ENCODE measurements around the gene PLTP. TPM values are rescaled to one million over a fixed set of nuclear protein-coding genes. Genes with fewer than 3 reads are reported as not detected.

PLTP gene
- total and polyA plus RNA-seq, 2 of the 13 experiments (the other 11 are each of a cell fraction or from before 2014, with no cell fraction given): 16.9 to 28.6 TPM

DNA sequence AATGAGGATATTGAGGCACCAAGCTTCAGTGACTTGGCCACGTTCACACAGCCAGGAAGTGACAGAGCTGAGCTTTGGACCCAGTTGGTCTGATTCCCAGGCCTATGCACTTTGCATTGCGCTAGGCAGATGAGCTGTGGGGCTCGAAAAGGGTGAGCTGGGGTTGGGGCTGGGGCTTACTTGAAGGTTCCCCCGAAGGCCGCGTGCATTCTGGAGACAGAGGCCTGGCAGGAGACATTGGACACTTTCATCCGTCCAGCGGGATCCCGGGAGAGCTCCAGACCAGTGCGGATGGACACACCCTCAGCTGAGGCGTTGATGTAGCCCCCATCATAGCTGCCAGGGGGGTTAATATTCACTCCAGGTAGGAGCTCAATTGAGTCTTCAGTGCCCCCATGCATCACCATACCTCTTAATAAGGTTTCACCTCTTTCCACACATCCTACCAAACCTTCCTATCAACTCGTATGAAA lies 2.6 kb downstream of the PLTP start (continued):
- TF ChIP-seq ZBTB49 (CRISPR knock-in tag; IDR thresholded peaks at IDR 0.05; ENCODE audit: borderline replicate concordance): no peak
- TF ChIP-seq, protein P1, sequence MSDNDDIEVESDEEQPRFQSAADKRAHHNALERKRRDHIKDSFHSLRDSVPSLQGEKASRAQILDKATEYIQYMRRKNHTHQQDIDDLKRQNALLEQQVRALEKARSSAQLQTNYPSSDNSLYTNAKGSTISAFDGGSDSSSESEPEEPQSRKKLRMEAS (IDR thresholded peaks at IDR 0.05): peak; percentile 50
- TF ChIP-seq GABPA (IDR thresholded peaks at IDR 0.05; ENCODE audit: low read depth, low read length): no peak
- peak; percentile 59; the same call in 1 of the 2 replicates for TF ChIP-seq GABPA (CRISPR knock-in tag; IDR thresholded peaks at IDR 0.05; ENCODE audit: low read depth)
- TF ChIP-seq PLRG1 (conservative IDR thresholded peaks at IDR 0.05): no peak
- TF ChIP-seq HDAC1 (CRISPR knock-in tag; IDR thresholded peaks at IDR 0.05): peak; percentile 71
- no peak for TF ChIP-seq TOPORS (CRISPR knock-in tag; IDR thresholded peaks at IDR 0.05)
- no peak for TF ChIP-seq SETDB1 (CRISPR knock-in tag; IDR thresholded peaks at IDR 0.05; ENCODE audit: borderline replicate concordance)
- TF ChIP-seq ZIK1 (CRISPR knock-in tag; IDR thresholded peaks at IDR 0.05; ENCODE audit: borderline replicate concordance, low read depth): no peak
- no peak; the same call in 1 of the 2 replicates for TF ChIP-seq ZNF441 (CRISPR knock-in tag; IDR thresholded peaks at IDR 0.05; ENCODE audit: borderline replicate concordance)
- TF ChIP-seq, protein P2, sequence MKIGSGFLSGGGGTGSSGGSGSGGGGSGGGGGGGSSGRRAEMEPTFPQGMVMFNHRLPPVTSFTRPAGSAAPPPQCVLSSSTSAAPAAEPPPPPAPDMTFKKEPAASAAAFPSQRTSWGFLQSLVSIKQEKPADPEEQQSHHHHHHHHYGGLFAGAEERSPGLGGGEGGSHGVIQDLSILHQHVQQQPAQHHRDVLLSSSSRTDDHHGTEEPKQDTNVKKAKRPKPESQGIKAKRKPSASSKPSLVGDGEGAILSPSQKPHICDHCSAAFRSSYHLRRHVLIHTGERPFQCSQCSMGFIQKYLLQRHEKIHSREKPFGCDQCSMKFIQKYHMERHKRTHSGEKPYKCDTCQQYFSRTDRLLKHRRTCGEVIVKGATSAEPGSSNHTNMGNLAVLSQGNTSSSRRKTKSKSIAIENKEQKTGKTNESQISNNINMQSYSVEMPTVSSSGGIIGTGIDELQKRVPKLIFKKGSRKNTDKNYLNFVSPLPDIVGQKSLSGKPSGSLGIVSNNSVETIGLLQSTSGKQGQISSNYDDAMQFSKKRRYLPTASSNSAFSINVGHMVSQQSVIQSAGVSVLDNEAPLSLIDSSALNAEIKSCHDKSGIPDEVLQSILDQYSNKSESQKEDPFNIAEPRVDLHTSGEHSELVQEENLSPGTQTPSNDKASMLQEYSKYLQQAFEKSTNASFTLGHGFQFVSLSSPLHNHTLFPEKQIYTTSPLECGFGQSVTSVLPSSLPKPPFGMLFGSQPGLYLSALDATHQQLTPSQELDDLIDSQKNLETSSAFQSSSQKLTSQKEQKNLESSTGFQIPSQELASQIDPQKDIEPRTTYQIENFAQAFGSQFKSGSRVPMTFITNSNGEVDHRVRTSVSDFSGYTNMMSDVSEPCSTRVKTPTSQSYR (CRISPR knock-in tag; IDR thresholded peaks at IDR 0.05; ENCODE audit: borderline replicate concordance): peak; percentile 28; the same call in 1 of the 2 replicates
- TF ChIP-seq CBX2 (IDR thresholded peaks at IDR 0.05; ENCODE audit: low read depth, low read length): no peak
- no peak for TF ChIP-seq CBX2 (CRISPR knock-in tag; IDR thresholded peaks at IDR 0.05; ENCODE audit: low read depth)
- TF ChIP-seq TOE1 (CRISPR knock-in tag; IDR thresholded peaks at IDR 0.05): no peak
- TF ChIP-seq ZNF280B (CRISPR knock-in tag; IDR thresholded peaks at IDR 0.05; ENCODE audit: borderline replicate concordance): peak; percentile 33; the same call in 1 of the 2 replicates
- TF ChIP-seq MAFG (CRISPR knock-in tag; IDR thresholded peaks at IDR 0.05): no peak
- no peak for TF ChIP-seq CC2D1A (CRISPR knock-in tag; IDR thresholded peaks at IDR 0.05)
- no peak for TF ChIP-seq ZNF790 (CRISPR knock-in tag; IDR thresholded peaks at IDR 0.05; ENCODE audit: borderline replicate concordance)
- no peak for TF ChIP-seq ZNF747 (CRISPR knock-in tag; IDR thresholded peaks at IDR 0.05; ENCODE audit: borderline replicate concordance)
- TF ChIP-seq ERF (CRISPR knock-in tag; IDR thresholded peaks at IDR 0.05): peak; percentile 71
- TF ChIP-seq PAX8 (CRISPR knock-in tag; IDR thresholded peaks at IDR 0.05; ENCODE audit: borderline replicate concordance): no peak

Measured in HepG2 (cell line).